Lung (tissue), 12 donors: Measurements from ENCODE around the gene MRPS10. TPM values are rescaled to one million over a fixed set of nuclear protein-coding genes. Genes with fewer than 3 reads are reported as not detected.
"Not testable (repeated sequence)": the region's sequence is repeated elsewhere in the genome, so short reads cannot be mapped to it uniquely, and the experiment has no call there.

Source experiments
- ATAC-seq: fragments of 200-7000 bp; cut with Tn5 transposase; one replicate; pipeline ENCODE4 v1.9.1; 2020; ENCODE audit warnings: moderate number of reproducible peaks; ENCODE audit not compliant: insufficient read depth, low FRiP score
- DNase-seq, 3 donors: peaks; one replicate each; pipeline ENCODE4 v3.0.0-alpha.2; 2013 to 2017
- H3K27ac ChIP-seq, 2 donors: one replicate each; pipeline ENCODE4 v1.5.1; 2013; ENCODE audit warnings: mild to moderate bottlenecking in 2 of 2, moderate library complexity in 2 of 2, control low read depth in 1 of 2, inconsistent platforms in 1 of 2, low read depth in 1 of 2, low read length in 1 of 2
- H3K27me3 ChIP-seq, 3 donors: one replicate each; pipeline ENCODE4 v1.5.1; 2013; ENCODE audit warnings: low read length in 2 of 3; ENCODE audit not compliant: control insufficient read depth in 3 of 3, insufficient read depth in 3 of 3
- H3K36me3 ChIP-seq, 4 donors: one replicate each; pipeline ENCODE4 v1.5.1; 2013; ENCODE audit warnings: low read length in 4 of 4, mild to moderate bottlenecking in 1 of 4, moderate library complexity in 1 of 4; ENCODE audit not compliant: control insufficient read depth in 4 of 4, insufficient read depth in 4 of 4
- H3K4me1 ChIP-seq, 5 donors: one replicate each; pipeline ENCODE4 v1.5.1; 2013; ENCODE audit warnings: low read length in 5 of 5, mild to moderate bottlenecking in 2 of 5, moderate library complexity in 1 of 5; ENCODE audit not compliant: control insufficient read depth in 5 of 5, insufficient read depth in 5 of 5
- H3K4me3 ChIP-seq: one replicate; pipeline ENCODE4 v1.5.1; 2013; ENCODE audit warnings: mild to moderate bottlenecking, control low read depth, moderate library complexity
- H3K9ac ChIP-seq, 2 donors: one replicate each; pipeline ENCODE4 v1.5.1; 2013; ENCODE audit warnings: low read length in 2 of 2, control low read depth in 1 of 2; ENCODE audit not compliant: insufficient read depth in 1 of 2
- H3K9me3 ChIP-seq, 4 donors: one replicate each; pipeline ENCODE4 v1.5.1; 2013; ENCODE audit warnings: low read length in 3 of 4, mild to moderate bottlenecking in 1 of 4, moderate library complexity in 1 of 4; ENCODE audit not compliant: control insufficient read depth in 4 of 4, insufficient read depth in 3 of 4
- CTCF ChIP-seq: IDR thresholded peaks from 2 replicates; pipeline ENCODE4 v1.5.1; 2012; ENCODE audit warnings: mild to moderate bottlenecking; ENCODE audit errors: control extremely low read depth, extremely low read depth
- WGBS, 2 donors: extraction: QIAGEN DNeasy Blood & Tissue Kit; methylation state at CpG; one replicate each; pipeline ENCODE4 v1.1.7; 2013; 5-methylcytosine and 5-hydroxymethylcytosine counted together
- polyA plus RNA-seq, 2 donors: library from polyadenylated mRNA; stranded (reverse); fragments of 200-250 nt; gene quantifications; one replicate each; pipeline ENCODE4 v1.2.1, GENCODE V29; 2013
- total RNA-seq, 2 donors: library from RNA; depleted of rRNA in 1 of 2; stranded (reverse); fragments of >200 nt in 1 of 2; gene quantifications; one replicate each; pipeline ENCODE4 v1.2.1, GENCODE V29; 2014 to 2021
- donor health status: control.
- donor health status: control.
- donor health status: Bipolar disorder and iron deficiency.
- donor health status: healthy.
- donor health status: DM: yes; HTN: yes; CAD: no.

MRPS10 gene
- total and polyA plus RNA-seq, 4 donors: 19.7 to 26.5 (median 22.5) TPM

- ATAC-seq (no peak), DNase-seq (no peak)
- H3K27ac ChIP-seq: no peak overlapping the region
- peaks cover 0 to 15% (median 0%) of the 10 kb centered on the region in 5 donors for H3K4me1 ChIP-seq
- no peaks in the 10 kb centered on the region for H3K36me3 ChIP-seq
- TF ChIP-seq CTCF: no peak
- H3K9me3 ChIP-seq: no peaks in the 10 kb centered on the region
- 76 to 85% methylated on average over 6 of the region's 6 CpGs for WGBS, 2 donors
- no peak overlapping the region for H3K4me3 ChIP-seq
- H3K9ac ChIP-seq: no peak overlapping the region
- H3K27me3 ChIP-seq: no peaks in the 10 kb centered on the region
Measured at GRCh38 chr6:42220807-42221206, 3.1 kb upstream of the MRPS10 start.

GRCh38 chr6:42217157-42217518 is 523 bp downstream of the MRPS10 start:
- Histone ChIP-seq H3K9me3 (no peaks in the 10 kb centered on the region), H3K4me3 (peak overlapping the region; percentile 67), H3K27ac (peak overlapping the region in 1 of 2 donors; percentile 58), H3K9ac (peak overlapping the region; percentile 77 to 78), H3K36me3 (peaks cover 3 to 13% (median 8%) of the 10 kb centered on the region in 4 donors), H3K4me1 (peaks cover 0 to 10% (median 0%) of the 10 kb centered on the region in 5 donors), H3K27me3 (no peaks in the 10 kb centered on the region)
- DNase-seq: no peak
- WGBS, 2 donors: 6% methylated on average over 5 of the region's 5 CpGs
- TF ChIP-seq CTCF: no peak
- no peak for ATAC-seq

GRCh38 chr6:42216495-42216894 is 1.2 kb downstream of the MRPS10 start:
- H3K4me3 ChIP-seq, H3K9me3 ChIP-seq, DNase-seq, H3K4me1 ChIP-seq, H3K27ac ChIP-seq, H3K27me3 ChIP-seq, ATAC-seq: not testable (repeated sequence)
- Histone ChIP-seq H3K9ac (peak overlapping the region in 1 of 2 donors; percentile 77), H3K36me3 (peaks cover 6 to 13% (median 10%) of the 10 kb centered on the region in 4 donors)
- 89 to 94% methylated on average over 18 of the region's 18 CpGs for WGBS, 2 donors

- TF ChIP-seq CTCF: no peak
- Histone ChIP-seq H3K9ac (no peak overlapping the region), H3K4me3 (no peak overlapping the region), H3K4me1 (peaks cover 0 to 10% (median 0%) of the 10 kb centered on the region in 5 donors), H3K9me3 (no peaks in the 10 kb centered on the region), H3K27ac (no peak overlapping the region), H3K36me3 (peaks cover 19 to 32% (median 24%) of the 10 kb centered on the region in 4 donors), H3K27me3 (no peaks in the 10 kb centered on the region)
- ATAC-seq: no peak
- 79 to 97% methylated on average over 3 of the region's 3 CpGs for WGBS, 2 donors
- DNase-seq: no peak
Measured at GRCh38 chr6:42212442-42212841, 5.2 kb downstream of the MRPS10 start.
